ENCODE results near the gene CUEDC2. TPM values are rescaled to one million over a fixed set of nuclear protein-coding genes. Genes with fewer than 3 reads are reported as not detected.

The CUEDC2 gene
- total RNA-seq, 1 donor from 2014 or later, result 86.1 TPM

GRCh38 chr10:102422545-102423129 lies 9.7 kb downstream of the CUEDC2 start:
- DNase-seq (ENCODE audit: extremely low spot score, unreplicated experiment), result peak; percentile 78
- Mint-ChIP-seq H3K4me3 (peak overlapping the region; percentile 95), H3K27ac (peak overlapping the region; percentile 65), H3K36me3 (no peaks in the 10 kb centered on the region), H3K27me3 (peaks cover 23% of the 10 kb centered on the region), H3K9me3 (no peaks in the 10 kb centered on the region), H3K4me1 (ENCODE audit: unreplicated experiment) (peaks cover 9% of the 10 kb centered on the region)
- TF ChIP-seq CTCF (conservative IDR thresholded peaks at IDR 0.05), result peak; percentile 78

GRCh38 chr10:102421757-102422512 lies 10.4 kb downstream of the CUEDC2 start:
- Mint-ChIP-seq H3K27ac (peak overlapping the region; percentile 65), H3K36me3 (no peaks in the 10 kb centered on the region), H3K9me3 (no peaks in the 10 kb centered on the region), H3K27me3 (peaks cover 30% of the 10 kb centered on the region), H3K4me1 (ENCODE audit: unreplicated experiment) (peaks cover 9% of the 10 kb centered on the region), H3K4me3 (peak overlapping the region; percentile 95)
- DNase-seq (ENCODE audit: extremely low spot score, unreplicated experiment), result peak; percentile 71
- TF ChIP-seq CTCF (conservative IDR thresholded peaks at IDR 0.05), result no peak

- no peaks in the 10 kb centered on the region for H3K9me3 Mint-ChIP-seq
- H3K27me3 Mint-ChIP-seq, result peaks cover 31% of the 10 kb centered on the region
- no peak for TF ChIP-seq CTCF (conservative IDR thresholded peaks at IDR 0.05)
- peak overlapping the region; percentile 95 for H3K4me3 Mint-ChIP-seq
- H3K27ac Mint-ChIP-seq, result no peak overlapping the region
- no peak for DNase-seq (ENCODE audit: extremely low spot score, unreplicated experiment)
- no peaks in the 10 kb centered on the region for H3K36me3 Mint-ChIP-seq
- H3K4me1 Mint-ChIP-seq (ENCODE audit: unreplicated experiment), result peaks cover 8% of the 10 kb centered on the region
Measured at GRCh38 chr10:102421507-102421756, 10.9 kb downstream of the CUEDC2 start.

- no peak for TF ChIP-seq CTCF (conservative IDR thresholded peaks at IDR 0.05)
- Mint-ChIP-seq H3K4me3 (peak within 1 kb of the TSS; percentile 95), H3K36me3 (no peaks in the 10 kb centered on the region), H3K27me3 (peaks cover 35% of the 10 kb centered on the region), H3K9me3 (no peaks in the 10 kb centered on the region), H3K27ac (peak within 1 kb of the TSS; percentile 98), H3K4me1 (ENCODE audit: unreplicated experiment) (peaks cover 5% of the 10 kb centered on the region)
- DNase-seq (ENCODE audit: extremely low spot score, unreplicated experiment), result peak; percentile 99
Measured at GRCh38 chr10:102420714-102421506, 11.5 kb downstream of the CUEDC2 start, which contains the start of gene FBXL15. Gene FBXL15 (plus strand): TSS chr10:102420836. CDS start chr10:102421130, 294 bp downstream.

GRCh38 chr10:102420181-102420713 lies 12.1 kb downstream of the CUEDC2 start:
- Mint-ChIP-seq H3K27me3 (peaks cover 41% of the 10 kb centered on the region), H3K4me3 (peak overlapping the region; percentile 95), H3K27ac (peak overlapping the region; percentile 98), H3K9me3 (no peaks in the 10 kb centered on the region), H3K36me3 (no peaks in the 10 kb centered on the region), H3K4me1 (ENCODE audit: unreplicated experiment) (peaks cover 5% of the 10 kb centered on the region)
- peak; percentile 67 for DNase-seq (ENCODE audit: extremely low spot score, unreplicated experiment)
- TF ChIP-seq CTCF (conservative IDR thresholded peaks at IDR 0.05), result no peak

Measured in type B pancreatic cell (in vitro differentiated cells).